GM18507 (cell line): ENCODE data around the gene GTPBP3.

ENCODE experiments used
- DNase-seq: peaks from one replicate; pipeline ENCODE4 v3.0.0; 2011; ENCODE audit warnings: low read depth; ENCODE audit not compliant: insufficient read length; ENCODE audit errors: extremely low spot score
- FAIRE-seq: peaks from 2 replicates; lab custom pipeline; 2011; peaks lifted over from hg19 to GRCh38; lab: Jason Lieb, UNC

GTPBP3 gene

GRCh38 chr19:17307876-17308377 lies 29.4 kb upstream of the GTPBP3 start:
- DNase-seq = no peak
- FAIRE-seq = no peak

GRCh38 chr19:17309198-17309964 lies 28.0 kb upstream of the GTPBP3 start, which contains the start of gene DDA1:
DDA1 (plus strand) TSS chr19:17309563; CDS start chr19:17309655, 92 bp downstream.
- DNase-seq = peak; percentile 98
- FAIRE-seq = peak; percentile 100

GRCh38 chr19:17309965-17310461 lies 27.3 kb upstream of the GTPBP3 start:
- DNase-seq (no peak), FAIRE-seq (peak; percentile 38)

- DNase-seq = no peak
- FAIRE-seq = no peak
These were observed 25.7 kb upstream of the GTPBP3 start for GRCh38 chr19:17311455-17312188.

GRCh38 chr19:17312189-17313113 lies 24.9 kb upstream of the GTPBP3 start:
- FAIRE-seq (no peak), DNase-seq (no peak)

GRCh38 chr19:17314007-17314593 lies 23.3 kb upstream of the GTPBP3 start:
- DNase-seq (no peak), FAIRE-seq (no peak)

- DNase-seq (no peak), FAIRE-seq (no peak)
These were observed 18.4 kb upstream of the GTPBP3 start for GRCh38 chr19:17318966-17319365.

GRCh38 chr19:17319473-17320238 lies 17.7 kb upstream of the GTPBP3 start:
- FAIRE-seq (no peak), DNase-seq (no peak)

- no peak for DNase-seq
- no peak for FAIRE-seq
These were observed 16.9 kb upstream of the GTPBP3 start for GRCh38 chr19:17320435-17320834.

GRCh38 chr19:17321655-17322489 lies 15.5 kb upstream of the GTPBP3 start:
- DNase-seq = no peak
- no peak for FAIRE-seq

- DNase-seq (no peak), FAIRE-seq (no peak)
These were observed 14.5 kb upstream of the GTPBP3 start for GRCh38 chr19:17322854-17323253.

- DNase-seq (no peak), FAIRE-seq (no peak)
These were observed 13.9 kb upstream of the GTPBP3 start for GRCh38 chr19:17323300-17323963.

- DNase-seq (no peak), FAIRE-seq (no peak)
These were observed 13.4 kb upstream of the GTPBP3 start for GRCh38 chr19:17323964-17324332.

GRCh38 chr19:17324357-17325114 lies 12.8 kb upstream of the GTPBP3 start:
- no peak for FAIRE-seq

GRCh38 chr19:17325133-17325532 lies 12.2 kb upstream of the GTPBP3 start:
- FAIRE-seq (no peak), DNase-seq (no peak)

More at GRCh38 chr19:17324357-17325114, 12.8 kb upstream of the GTPBP3 start:
- no peak for DNase-seq

- no peak for DNase-seq
- FAIRE-seq = no peak
These were observed 11.3 kb upstream of the GTPBP3 start for GRCh38 chr19:17325881-17326594.
